ENCODE data around the gene COL27A1. TPM values are rescaled to one million over a fixed set of nuclear protein-coding genes. Genes with fewer than 3 reads are reported as not detected.

Gene COL27A1
- total RNA-seq, 3 donors from 2014 or later = 1.4 to 2.8 (median 1.7) TPM

Other genes starting within 250 kb of the COL27A1 start
- 1 to 10 TPM; 1.1 to 1.7 (median 1.5) TPM for gene AMBP, start 77.2 kb upstream of the COL27A1 start, total RNA-seq
- gene KIF12, start 56.2 kb upstream of the COL27A1 start, total RNA-seq = under 1 TPM in 1 of 3 donors, not detected in 2; 0.10 TPM
- 1 to 10 TPM; 2.4 to 4.5 (median 3.5) TPM for gene ORM1, start 167.6 kb downstream of the COL27A1 start, total RNA-seq
- 1 to 10 TPM in 1 of 3 donors, under 1 TPM in 1, not detected in 1; 0.84 to 1.0 TPM for gene ORM2, start 174.3 kb downstream of the COL27A1 start, total RNA-seq
- 10 to 100 TPM; 77.2 to 81.7 (median 80.6) TPM for gene AKNA, start 232.4 kb downstream of the COL27A1 start, total RNA-seq

Data from activated T-cell treated with anti-CD3 and anti-CD28 coated beads, Interleukin-2, amount 50 U/mL, for 4 hours (primary cell).